Nephron (organoid): ENCODE results near the gene OR51M1.
"Not testable (repeated sequence)": the region's sequence is repeated elsewhere in the genome, so short reads cannot be mapped to it uniquely, and the experiment has no call there.

ENCODE experiments used
- H3K27ac Mint-ChIP-seq, 3 experiments: 2 replicates each; pipeline ENCODE4 v1.8.0; 2020; ENCODE audit warnings: mixed read lengths in 3 of 3, mild to moderate bottlenecking in 2 of 3, moderate library complexity in 1 of 3
- H3K27me3 Mint-ChIP-seq: 2 replicates; pipeline ENCODE4 v1.8.0; 2021; ENCODE audit warnings: low read depth, mild to moderate bottlenecking, moderate library complexity, mixed read lengths
- H3K36me3 Mint-ChIP-seq: 2 replicates; pipeline ENCODE4 v1.8.0; 2020; ENCODE audit warnings: low read depth, mixed read lengths
- H3K4me1 Mint-ChIP-seq: 2 replicates; pipeline ENCODE4 v1.8.0; 2020; ENCODE audit warnings: mixed read lengths
- H3K4me3 Mint-ChIP-seq, 3 experiments: 2 replicates each; pipeline ENCODE4 v1.8.0; 2020; ENCODE audit warnings: mild to moderate bottlenecking in 3 of 3, mixed read lengths in 3 of 3, moderate library complexity in 2 of 3
- H3K9me3 Mint-ChIP-seq: 2 replicates; pipeline ENCODE4 v1.8.0; 2020; ENCODE audit warnings: mixed read lengths
- TF ChIP-seq, protein P1 (sequence below), 3 experiments: fragments of 200-600 bp; sonication (generic); IDR thresholded peaks; one replicate each; pipeline ENCODE4 v1.5.0; 2021; ENCODE audit warnings: antibody characterized with exemption in 3 of 3; ENCODE audit not compliant: unreplicated experiment in 3 of 3

Gene OR51M1, protein sequence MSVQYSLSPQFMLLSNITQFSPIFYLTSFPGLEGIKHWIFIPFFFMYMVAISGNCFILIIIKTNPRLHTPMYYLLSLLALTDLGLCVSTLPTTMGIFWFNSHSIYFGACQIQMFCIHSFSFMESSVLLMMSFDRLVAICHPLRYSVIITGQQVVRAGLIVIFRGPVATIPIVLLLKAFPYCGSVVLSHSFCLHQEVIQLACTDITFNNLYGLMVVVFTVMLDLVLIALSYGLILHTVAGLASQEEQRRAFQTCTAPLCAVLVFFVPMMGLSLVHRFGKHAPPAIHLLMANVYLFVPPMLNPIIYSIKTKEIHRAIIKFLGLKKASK

DNA sequence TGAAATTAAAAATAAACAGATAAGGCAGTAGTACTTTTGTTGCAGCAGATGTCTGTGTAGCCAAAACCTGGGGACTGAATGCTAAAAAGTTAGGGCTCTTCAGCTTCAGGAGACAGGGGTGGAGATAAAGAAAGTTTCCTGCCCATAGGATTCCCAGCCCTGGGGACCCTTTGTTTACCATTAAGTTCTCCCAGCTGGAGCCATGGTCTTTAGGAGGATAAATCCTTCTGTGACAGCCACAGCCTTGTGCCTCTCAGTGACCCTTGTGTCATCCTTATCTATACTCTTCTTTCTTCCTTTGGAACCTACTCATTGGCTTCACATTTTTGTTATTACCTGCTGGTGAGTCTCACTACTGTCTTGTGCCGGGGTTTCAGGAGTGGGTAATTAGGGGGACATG lies at the start of gene OR51M1:
Gene OR51M1, plus strand, starts transcription at position 237 of the 400 bp plus-strand sequence. CDS start 5,587 bp downstream, outside the sequence.
- Mint-ChIP-seq H3K36me3 (no peaks in the 10 kb centered on the region), H3K27me3 (no peaks in the 10 kb centered on the region), H3K4me1 (no peaks in the 10 kb centered on the region), H3K4me3 (no peak within 1 kb of the TSS), H3K27ac (no peak within 1 kb of the TSS), H3K9me3 (no peaks in the 10 kb centered on the region)
- TF ChIP-seq, protein P1, sequence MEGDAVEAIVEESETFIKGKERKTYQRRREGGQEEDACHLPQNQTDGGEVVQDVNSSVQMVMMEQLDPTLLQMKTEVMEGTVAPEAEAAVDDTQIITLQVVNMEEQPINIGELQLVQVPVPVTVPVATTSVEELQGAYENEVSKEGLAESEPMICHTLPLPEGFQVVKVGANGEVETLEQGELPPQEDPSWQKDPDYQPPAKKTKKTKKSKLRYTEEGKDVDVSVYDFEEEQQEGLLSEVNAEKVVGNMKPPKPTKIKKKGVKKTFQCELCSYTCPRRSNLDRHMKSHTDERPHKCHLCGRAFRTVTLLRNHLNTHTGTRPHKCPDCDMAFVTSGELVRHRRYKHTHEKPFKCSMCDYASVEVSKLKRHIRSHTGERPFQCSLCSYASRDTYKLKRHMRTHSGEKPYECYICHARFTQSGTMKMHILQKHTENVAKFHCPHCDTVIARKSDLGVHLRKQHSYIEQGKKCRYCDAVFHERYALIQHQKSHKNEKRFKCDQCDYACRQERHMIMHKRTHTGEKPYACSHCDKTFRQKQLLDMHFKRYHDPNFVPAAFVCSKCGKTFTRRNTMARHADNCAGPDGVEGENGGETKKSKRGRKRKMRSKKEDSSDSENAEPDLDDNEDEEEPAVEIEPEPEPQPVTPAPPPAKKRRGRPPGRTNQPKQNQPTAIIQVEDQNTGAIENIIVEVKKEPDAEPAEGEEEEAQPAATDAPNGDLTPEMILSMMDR (IDR thresholded peaks at IDR 0.05; ENCODE audit: unreplicated experiment in 3 of 3), result no peak

DNA sequence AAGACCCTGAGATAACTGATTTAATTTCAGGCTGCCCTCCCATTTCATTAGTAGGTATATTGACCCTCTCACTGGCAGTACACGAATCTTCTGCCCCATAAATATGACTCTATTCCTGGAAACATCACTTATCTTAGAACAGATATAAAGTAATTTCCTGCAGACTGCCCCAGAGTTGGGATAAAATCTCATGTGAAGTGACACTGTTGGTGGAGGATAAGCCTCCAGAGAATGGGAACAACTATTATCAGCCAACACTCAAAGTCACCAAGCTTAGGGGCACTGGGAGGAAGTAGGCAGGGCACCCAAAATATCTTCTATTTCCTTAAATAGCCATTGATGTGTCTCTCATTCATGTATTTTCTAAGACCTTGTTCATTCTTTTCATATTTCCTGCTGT lies 48.4 kb upstream of the OR51M1 start:
- H3K27ac Mint-ChIP-seq, result no peak overlapping the region
- no peak overlapping the region for H3K4me3 Mint-ChIP-seq
- TF ChIP-seq, protein P1 (IDR thresholded peaks at IDR 0.05; ENCODE audit: unreplicated experiment in 3 of 3), result no peak
- no peaks in the 10 kb centered on the region for H3K9me3 Mint-ChIP-seq
- no peaks in the 10 kb centered on the region for H3K27me3 Mint-ChIP-seq
- H3K4me1 Mint-ChIP-seq, result no peaks in the 10 kb centered on the region
- no peaks in the 10 kb centered on the region for H3K36me3 Mint-ChIP-seq

DNA sequence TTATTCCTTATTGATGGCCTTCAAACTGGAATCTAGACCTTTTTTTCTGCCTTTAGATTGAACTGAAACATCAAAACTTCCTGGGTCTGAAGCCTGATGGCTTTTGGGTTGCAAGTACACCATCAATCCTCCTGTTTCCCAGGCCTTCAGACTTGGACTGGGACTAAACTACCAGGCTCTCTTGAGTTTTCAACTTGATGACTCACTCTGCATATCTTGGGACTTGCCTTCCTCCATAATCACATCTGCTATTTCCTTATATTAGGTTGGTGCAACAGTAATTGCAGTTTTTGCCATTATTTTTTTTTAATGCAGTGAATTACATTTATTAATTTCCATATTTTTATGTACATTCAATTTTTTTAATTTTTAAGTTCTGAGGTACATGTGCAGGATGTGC lies 47.3 kb upstream of the OR51M1 start:
- H3K27ac Mint-ChIP-seq, result no peak overlapping the region
- H3K4me1 Mint-ChIP-seq, result no peaks in the 10 kb centered on the region
- no peak overlapping the region for H3K4me3 Mint-ChIP-seq
- H3K36me3 Mint-ChIP-seq, result no peaks in the 10 kb centered on the region
- TF ChIP-seq, protein P1 (IDR thresholded peaks at IDR 0.05; ENCODE audit: unreplicated experiment in 3 of 3), result no peak
- no peaks in the 10 kb centered on the region for H3K27me3 Mint-ChIP-seq
- H3K9me3 Mint-ChIP-seq, result no peaks in the 10 kb centered on the region

DNA sequence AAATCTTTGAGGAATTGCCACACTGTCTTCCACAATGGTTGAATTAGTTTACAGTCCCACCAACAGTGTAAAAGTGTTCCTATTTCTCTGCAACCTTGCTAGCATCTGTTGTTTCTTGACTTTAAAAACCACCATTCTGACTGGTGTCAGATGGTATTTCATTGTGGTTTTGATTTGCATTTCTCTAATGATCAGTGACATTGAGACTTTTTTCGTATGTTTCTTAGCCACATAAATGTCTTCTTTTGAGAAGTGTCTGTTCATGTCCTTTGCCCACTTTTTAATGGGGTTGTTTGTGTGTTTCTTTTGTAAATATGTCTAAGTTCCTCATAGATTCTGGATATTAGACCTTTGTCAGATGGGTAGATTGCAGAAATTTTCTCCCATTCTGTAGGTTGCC lies 46.4 kb upstream of the OR51M1 start:
- H3K36me3 Mint-ChIP-seq, H3K9me3 Mint-ChIP-seq, H3K27me3 Mint-ChIP-seq, H3K4me3 Mint-ChIP-seq, H3K27ac Mint-ChIP-seq, H3K4me1 Mint-ChIP-seq: not testable (repeated sequence)

DNA sequence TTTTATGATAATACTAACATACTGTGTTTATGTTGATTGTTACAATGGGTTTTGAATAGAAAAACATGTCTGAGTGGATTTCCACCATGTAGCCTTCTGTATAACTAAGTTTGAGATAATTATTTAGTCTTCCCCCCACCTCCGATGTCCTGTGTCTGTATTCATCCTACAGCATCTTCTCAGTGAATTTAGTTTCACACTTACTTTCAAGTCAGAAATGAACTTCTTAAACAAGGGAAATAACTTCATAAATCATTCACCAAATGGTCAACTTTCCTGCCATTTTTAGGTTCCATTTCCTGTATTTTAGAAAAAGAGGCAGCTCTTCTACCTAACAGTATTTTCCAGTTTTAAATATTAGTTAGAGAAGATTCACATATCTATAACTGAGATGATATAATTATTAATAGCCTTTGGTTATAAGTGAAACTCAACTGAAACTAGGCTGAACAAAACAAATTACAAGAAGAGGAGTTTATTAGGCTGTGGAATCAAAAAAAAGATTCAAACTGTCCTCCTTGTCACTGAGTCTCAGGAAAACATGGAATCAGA lies 43.8 kb upstream of the OR51M1 start:
- no peak overlapping the region for H3K4me3 Mint-ChIP-seq
- no peaks in the 10 kb centered on the region for H3K9me3 Mint-ChIP-seq
- H3K4me1 Mint-ChIP-seq, result no peaks in the 10 kb centered on the region
- H3K27me3 Mint-ChIP-seq, result no peaks in the 10 kb centered on the region
- TF ChIP-seq, protein P1 (IDR thresholded peaks at IDR 0.05; ENCODE audit: unreplicated experiment in 3 of 3), result no peak
- no peak overlapping the region for H3K27ac Mint-ChIP-seq
- H3K36me3 Mint-ChIP-seq, result no peaks in the 10 kb centered on the region

DNA sequence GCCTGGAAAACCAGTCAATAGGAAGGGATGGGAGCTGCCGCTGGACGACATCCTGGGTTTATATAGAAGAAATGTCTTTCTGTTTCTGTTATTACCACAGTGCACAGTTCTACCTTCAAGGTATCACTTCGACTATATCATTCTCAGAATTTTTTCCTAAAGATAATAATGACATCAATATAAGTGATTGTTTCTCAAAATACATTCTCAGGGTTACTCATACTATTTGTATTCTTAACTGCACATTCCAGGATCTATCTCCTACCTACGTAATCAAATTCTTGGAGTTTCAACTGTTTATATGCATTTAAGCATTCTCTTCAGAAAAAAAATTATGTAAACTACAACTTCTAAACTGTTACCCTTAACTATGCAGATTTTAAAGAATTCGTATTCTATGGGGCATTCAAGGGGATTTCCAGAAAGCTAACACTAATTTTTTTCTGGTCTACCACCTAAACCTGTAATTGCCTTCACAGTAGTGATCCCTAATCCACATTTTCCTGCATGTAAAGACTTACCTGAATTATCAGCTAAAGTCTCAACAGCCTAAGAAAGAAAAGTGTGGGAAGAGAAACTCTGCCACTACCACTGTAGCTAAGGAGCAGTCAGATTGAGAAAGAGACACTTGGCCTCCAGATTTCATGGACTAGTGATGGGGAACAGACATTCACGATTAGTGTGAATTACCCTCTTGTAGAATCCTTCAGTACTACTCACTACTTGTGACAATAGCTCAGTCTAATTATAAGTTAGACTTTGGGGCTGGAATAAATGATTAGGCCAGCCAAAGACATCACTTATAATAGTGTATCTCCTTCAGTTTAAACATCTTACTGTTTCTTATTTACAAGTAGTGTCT lies 39.9 kb upstream of the OR51M1 start, which contains the start of gene OR51B5:
Gene OR51B5, minus strand, starts transcription at position 51 of the 862 bp plus-strand sequence. Its CDS starts 0 bp downstream, at position 51.
- no peaks in the 10 kb centered on the region for H3K9me3 Mint-ChIP-seq
- H3K27ac Mint-ChIP-seq, result no peak within 1 kb of the TSS
- H3K4me3 Mint-ChIP-seq, result no peak within 1 kb of the TSS
- TF ChIP-seq, protein P1 (IDR thresholded peaks at IDR 0.05; ENCODE audit: unreplicated experiment in 3 of 3), result no peak
- no peaks in the 10 kb centered on the region for H3K4me1 Mint-ChIP-seq
- no peaks in the 10 kb centered on the region for H3K36me3 Mint-ChIP-seq
- peaks cover 6% of the 10 kb centered on the region for H3K27me3 Mint-ChIP-seq
